ENCODE data around the gene ESR1. TPM values are rescaled to one million over a fixed set of nuclear protein-coding genes. Genes with fewer than 3 reads are reported as not detected.

The ESR1 gene
- total RNA-seq, 1 donor from 2014 or later = not detected

GRCh38 chr6:152004036-152004566, 196.6 kb downstream of the ESR1 start:
- H3K36me3 ChIP-seq = no peaks in the 10 kb centered on the region
- no peak for DNase-seq (ENCODE audit: low spot score)
- peaks cover 2% of the 10 kb centered on the region for H3K27me3 Mint-ChIP-seq (ENCODE audit: insufficient read depth, low read depth)
- no peaks in the 10 kb centered on the region for H3K4me1 Mint-ChIP-seq
- H3K4me1 ChIP-seq = no peaks in the 10 kb centered on the region
- H3K36me3 Mint-ChIP-seq = no peaks in the 10 kb centered on the region
- no peaks in the 10 kb centered on the region for H3K27me3 ChIP-seq
- H3K27ac Mint-ChIP-seq = no peak overlapping the region
- no peaks in the 10 kb centered on the region for H4K20me1 ChIP-seq (ENCODE audit: low read depth)
- TF ChIP-seq, protein P1, sequence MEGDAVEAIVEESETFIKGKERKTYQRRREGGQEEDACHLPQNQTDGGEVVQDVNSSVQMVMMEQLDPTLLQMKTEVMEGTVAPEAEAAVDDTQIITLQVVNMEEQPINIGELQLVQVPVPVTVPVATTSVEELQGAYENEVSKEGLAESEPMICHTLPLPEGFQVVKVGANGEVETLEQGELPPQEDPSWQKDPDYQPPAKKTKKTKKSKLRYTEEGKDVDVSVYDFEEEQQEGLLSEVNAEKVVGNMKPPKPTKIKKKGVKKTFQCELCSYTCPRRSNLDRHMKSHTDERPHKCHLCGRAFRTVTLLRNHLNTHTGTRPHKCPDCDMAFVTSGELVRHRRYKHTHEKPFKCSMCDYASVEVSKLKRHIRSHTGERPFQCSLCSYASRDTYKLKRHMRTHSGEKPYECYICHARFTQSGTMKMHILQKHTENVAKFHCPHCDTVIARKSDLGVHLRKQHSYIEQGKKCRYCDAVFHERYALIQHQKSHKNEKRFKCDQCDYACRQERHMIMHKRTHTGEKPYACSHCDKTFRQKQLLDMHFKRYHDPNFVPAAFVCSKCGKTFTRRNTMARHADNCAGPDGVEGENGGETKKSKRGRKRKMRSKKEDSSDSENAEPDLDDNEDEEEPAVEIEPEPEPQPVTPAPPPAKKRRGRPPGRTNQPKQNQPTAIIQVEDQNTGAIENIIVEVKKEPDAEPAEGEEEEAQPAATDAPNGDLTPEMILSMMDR (IDR thresholded peaks at IDR 0.05) = no peak
- TF ChIP-seq EZH2 (IDR thresholded peaks at IDR 0.05) (no peak), EZH2phosphoT487 (IDR thresholded peaks at IDR 0.05) (no peak)
- H3K27ac ChIP-seq = no peak overlapping the region
- no peaks in the 10 kb centered on the region for H3K79me2 ChIP-seq (ENCODE audit: low read depth)
- H3K9me3 ChIP-seq (ENCODE audit: low read depth) = no peaks in the 10 kb centered on the region
- H3K9ac ChIP-seq = no peak overlapping the region
- H3K4me2 ChIP-seq = no peak overlapping the region
- H3K4me3 ChIP-seq = no peak overlapping the region
- no peak overlapping the region for H2AFZ ChIP-seq (replicated peaks)
- H3K9me3 Mint-ChIP-seq = no peaks in the 10 kb centered on the region
- H3K4me3 Mint-ChIP-seq = no peak overlapping the region
- no peaks in the 10 kb centered on the region for H3F3A ChIP-seq (ENCODE audit: low read depth)

GRCh38 chr6:152004896-152005295, 197.4 kb downstream of the ESR1 start:
- no peak overlapping the region for H3K27ac Mint-ChIP-seq
- H3K4me1 Mint-ChIP-seq = no peaks in the 10 kb centered on the region
- DNase-seq (ENCODE audit: low spot score) = no peak

GRCh38 chr6:152008779-152009178, 201.3 kb downstream of the ESR1 start:
- Histone ChIP-seq H3K36me3 (no peaks in the 10 kb centered on the region), H3K4me3 (no peak overlapping the region), H3K9ac (no peak overlapping the region), H3K27ac (no peak overlapping the region), H3K27me3 (no peaks in the 10 kb centered on the region), H3K79me2 (ENCODE audit: low read depth) (no peaks in the 10 kb centered on the region), H3K9me3 (ENCODE audit: low read depth) (no peaks in the 10 kb centered on the region), H4K20me1 (ENCODE audit: low read depth) (no peaks in the 10 kb centered on the region), H3K4me1 (no peaks in the 10 kb centered on the region), H3F3A (ENCODE audit: low read depth) (no peaks in the 10 kb centered on the region), H2AFZ (replicated peaks) (no peak overlapping the region), H3K4me2 (no peak overlapping the region)
- DNase-seq (ENCODE audit: low spot score) = no peak
- H3K27ac Mint-ChIP-seq = no peak overlapping the region
- H3K27me3 Mint-ChIP-seq (ENCODE audit: insufficient read depth, low read depth) = no peaks in the 10 kb centered on the region
- TF ChIP-seq, protein P1 (IDR thresholded peaks at IDR 0.05) = no peak
- TF ChIP-seq EZH2 (IDR thresholded peaks at IDR 0.05) = no peak
- TF ChIP-seq EZH2phosphoT487 (IDR thresholded peaks at IDR 0.05) = no peak
- no peaks in the 10 kb centered on the region for H3K4me1 Mint-ChIP-seq
- no peaks in the 10 kb centered on the region for H3K9me3 Mint-ChIP-seq
- no peaks in the 10 kb centered on the region for H3K36me3 Mint-ChIP-seq
- H3K4me3 Mint-ChIP-seq = no peak overlapping the region

More at GRCh38 chr6:152004896-152005295, 197.4 kb downstream of the ESR1 start:
- Mint-ChIP-seq H3K36me3 (no peaks in the 10 kb centered on the region), H3K27me3 (ENCODE audit: insufficient read depth, low read depth) (peaks cover 2% of the 10 kb centered on the region), H3K9me3 (no peaks in the 10 kb centered on the region), H3K4me3 (no peak overlapping the region)
- no peaks in the 10 kb centered on the region for H3K4me1 ChIP-seq
- H3K36me3 ChIP-seq = no peaks in the 10 kb centered on the region
- H3F3A ChIP-seq (ENCODE audit: low read depth) = no peaks in the 10 kb centered on the region
- TF ChIP-seq, protein P1 (IDR thresholded peaks at IDR 0.05) = no peak
- TF ChIP-seq EZH2 (IDR thresholded peaks at IDR 0.05) (no peak), EZH2phosphoT487 (IDR thresholded peaks at IDR 0.05) (no peak)
- H3K4me2 ChIP-seq = no peak overlapping the region
- H4K20me1 ChIP-seq (ENCODE audit: low read depth) = no peaks in the 10 kb centered on the region
- no peak overlapping the region for H3K4me3 ChIP-seq
- no peak overlapping the region for H3K9ac ChIP-seq
- H3K27ac ChIP-seq = no peak overlapping the region
- H2AFZ ChIP-seq (replicated peaks) = no peak overlapping the region
- H3K9me3 ChIP-seq (ENCODE audit: low read depth) = no peaks in the 10 kb centered on the region
- H3K79me2 ChIP-seq (ENCODE audit: low read depth) = no peaks in the 10 kb centered on the region
- no peaks in the 10 kb centered on the region for H3K27me3 ChIP-seq
